NCI-H345 (cell line): ENCODE measurements around the gene APEH.
"Not testable (repeated sequence)": the region's sequence is repeated elsewhere in the genome, so short reads cannot be mapped to it uniquely, and the experiment has no call there.

Experiments
- DNase-seq: peaks from one replicate; lab custom pipeline; 2025; lab: John Stamatoyannopoulos, UW

The APEH gene

DNA sequence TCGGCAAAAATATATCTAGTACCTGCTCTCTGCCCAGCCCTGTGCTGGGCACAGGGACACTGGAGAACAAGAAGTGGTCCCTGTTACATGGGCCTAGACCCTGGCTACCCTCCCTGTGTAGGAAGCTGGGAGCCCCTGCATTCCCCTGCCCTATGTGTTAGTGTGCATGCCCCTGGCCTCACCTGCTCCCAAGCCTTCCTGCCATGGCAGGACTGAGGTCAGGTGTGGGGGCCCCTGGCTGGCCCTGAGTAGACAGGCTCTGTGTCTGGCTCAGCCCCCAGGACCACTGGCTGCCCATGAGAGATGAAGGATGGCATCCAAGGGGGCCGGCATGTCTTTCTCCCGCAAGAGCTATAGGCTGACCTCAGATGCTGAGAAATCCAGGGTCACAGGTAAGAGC is 16.7 kb downstream of the APEH start:
- not testable (repeated sequence) for DNase-seq

DNA sequence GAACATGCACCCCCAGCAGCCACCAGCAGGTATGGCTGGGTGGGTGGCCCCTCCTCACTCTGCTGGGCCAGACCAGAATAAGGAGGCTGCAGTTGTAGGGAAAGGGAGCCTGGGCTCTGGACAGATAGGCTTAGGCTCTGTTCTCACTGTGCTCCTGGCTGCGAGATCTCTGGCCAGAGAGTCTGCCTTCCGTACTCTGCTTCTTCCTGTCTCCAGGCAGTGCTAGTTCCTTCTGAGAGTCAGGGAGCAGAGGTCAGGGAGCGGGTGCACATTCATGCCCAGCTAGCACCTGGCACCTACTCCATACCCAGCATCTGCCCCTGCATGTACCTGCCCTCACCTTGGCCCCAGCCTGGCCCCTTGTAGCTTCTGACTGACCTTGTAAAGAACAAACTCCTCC is 17.3 kb downstream of the APEH start:
- not testable (repeated sequence) for DNase-seq

DNA sequence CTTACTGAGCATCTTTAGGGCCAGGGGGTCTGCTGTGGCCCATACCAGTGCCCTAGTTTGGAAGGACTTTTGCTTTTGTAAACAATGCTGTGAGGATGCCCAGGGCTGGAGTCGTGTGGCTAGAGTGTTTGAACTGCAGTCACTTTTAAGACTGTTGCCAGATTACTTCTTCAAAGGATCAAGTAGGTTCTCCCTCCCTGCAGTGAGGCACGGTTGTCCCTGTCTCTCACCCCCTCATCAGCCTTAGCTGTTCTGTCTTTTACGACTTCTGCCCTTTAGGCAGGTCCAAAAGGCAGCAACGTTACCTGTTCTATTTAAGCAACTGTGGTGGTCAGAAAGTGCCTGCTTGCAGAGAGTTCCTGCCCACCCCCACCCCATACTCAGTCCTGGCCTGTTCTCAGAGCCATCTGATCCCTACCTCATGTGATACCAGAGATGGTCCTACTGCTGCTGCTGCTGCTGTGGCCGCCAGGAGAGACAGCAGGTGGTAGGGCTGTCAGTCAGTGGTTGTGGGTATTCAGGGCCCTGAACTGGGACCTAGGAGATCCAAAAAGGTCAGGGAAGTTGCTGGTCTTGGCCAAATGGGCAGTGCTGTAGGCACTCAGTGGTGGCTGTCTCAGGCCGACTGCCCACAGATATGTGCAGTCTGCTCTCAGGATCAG is 20.4 kb downstream of the APEH start:
- not testable (repeated sequence) for DNase-seq

DNA sequence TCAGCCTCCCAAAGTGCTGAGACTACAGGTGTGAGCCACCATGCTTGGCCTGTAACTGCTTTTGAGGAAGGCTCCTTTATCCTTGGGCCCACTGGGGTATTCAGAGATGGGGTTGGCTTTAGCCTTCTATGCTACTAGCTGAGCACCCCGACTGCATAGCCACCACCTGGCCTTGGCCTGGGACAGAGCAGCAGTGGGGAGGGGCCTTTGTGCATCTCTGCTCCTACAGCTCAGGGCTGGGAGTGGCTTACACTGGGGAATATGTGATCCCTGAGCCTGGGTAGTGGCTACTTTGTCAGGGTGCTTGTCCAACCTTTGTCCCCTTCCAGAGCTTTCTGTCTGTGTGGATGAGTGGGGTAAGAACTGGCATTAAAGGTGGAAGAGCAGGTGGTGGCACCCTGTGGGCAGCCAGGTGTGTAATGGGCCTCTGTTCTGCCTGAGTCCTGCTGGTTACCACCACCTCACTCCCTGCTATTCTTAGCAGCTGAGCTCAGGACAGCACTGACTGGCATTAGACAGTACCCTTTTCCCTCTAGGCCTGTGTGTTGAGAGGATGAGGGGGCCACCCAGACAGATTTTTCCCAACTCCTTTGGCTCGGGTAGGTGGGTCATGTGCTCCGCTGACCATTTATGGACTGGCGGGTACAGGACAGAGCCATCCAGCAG is 21.3 kb downstream of the APEH start:
- not testable (repeated sequence) for DNase-seq

DNA sequence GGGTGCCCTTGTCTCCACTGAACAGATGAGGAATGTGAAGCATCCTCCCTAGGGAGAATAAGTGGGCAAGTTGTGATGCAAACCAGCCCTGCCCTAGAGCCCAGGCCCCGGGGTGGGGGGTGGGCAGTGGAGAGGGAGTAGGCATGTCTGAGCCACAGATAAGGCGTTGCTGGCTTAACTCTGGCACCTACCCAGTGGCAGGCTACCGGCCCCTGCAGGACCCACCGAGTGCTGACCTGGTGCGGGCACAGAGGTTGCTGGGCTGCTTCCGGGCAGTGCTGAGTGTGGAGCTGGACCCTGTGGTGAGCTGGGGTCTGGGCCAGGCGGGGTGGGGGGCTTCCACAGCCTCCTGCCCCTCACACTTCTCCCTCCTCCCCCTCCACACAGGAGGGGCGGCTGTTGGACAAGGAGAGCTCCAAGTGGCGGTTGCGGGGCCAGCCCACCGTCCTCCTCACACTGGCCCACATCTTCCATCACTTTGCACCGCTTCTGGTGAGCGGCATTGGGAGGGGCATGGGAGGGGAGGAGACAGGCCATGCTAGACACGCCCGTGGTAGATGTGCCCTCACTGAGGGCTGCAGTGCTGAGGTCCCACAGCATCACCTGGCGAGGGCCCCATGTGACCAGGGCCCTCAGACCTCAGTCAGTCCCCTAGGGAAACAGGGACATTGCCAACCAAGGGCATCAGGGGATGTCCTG is 25.3 kb downstream of the APEH start:
- DNase-seq: no peak

DNA sequence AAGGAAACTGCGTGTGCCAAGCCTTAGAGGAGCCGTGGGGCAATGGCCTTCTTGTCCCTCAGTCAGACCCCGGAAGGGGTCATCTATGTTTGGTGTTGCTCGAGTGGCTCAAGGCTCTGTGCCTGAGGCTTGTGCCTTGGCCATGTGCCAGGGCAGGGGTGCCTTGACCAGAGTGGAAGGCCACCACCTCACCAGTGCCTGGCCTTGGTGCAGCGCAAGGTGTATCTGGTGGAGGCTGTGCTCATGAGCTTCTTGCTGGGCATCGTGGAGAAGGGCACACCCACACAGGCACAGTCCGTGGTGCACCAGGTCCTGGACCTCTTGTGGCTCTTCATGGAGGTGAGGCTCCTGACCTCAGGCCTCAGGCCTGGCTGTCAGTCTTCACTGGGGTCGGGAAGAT is 25.9 kb downstream of the APEH start:
- DNase-seq: no peak

DNA sequence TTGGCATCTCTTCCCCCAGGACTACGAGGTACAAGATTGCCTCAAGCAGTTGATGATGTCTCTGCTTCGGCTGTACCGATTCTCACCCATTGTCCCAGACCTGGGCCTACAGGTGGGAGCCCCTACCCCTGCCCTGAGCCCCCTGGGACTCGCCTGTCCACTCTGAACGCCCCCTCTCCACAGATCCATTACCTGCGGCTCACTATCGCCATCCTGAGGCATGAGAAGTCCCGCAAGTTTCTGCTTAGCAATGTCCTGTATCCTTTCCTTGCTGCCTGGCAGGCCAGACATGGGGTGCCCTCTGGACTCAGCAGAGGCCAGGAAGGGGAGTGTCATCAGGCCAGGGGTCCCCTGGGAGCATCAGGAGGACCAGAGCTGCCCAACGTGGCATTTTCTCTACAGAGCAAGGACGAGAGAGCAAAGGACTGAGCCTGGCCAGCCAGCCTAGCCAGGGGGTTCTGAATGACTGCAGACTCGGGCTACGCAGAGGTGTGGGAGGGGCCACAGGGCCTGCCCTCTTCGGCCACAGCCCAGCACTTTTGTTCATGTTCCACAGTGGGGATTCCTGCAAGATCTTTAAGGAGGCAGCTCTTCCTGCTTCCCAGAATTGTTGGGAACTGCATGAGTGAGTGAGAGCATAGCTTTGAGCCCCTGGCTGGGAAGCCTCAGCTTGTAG is 26.4 kb downstream of the APEH start:
- no peak for DNase-seq

DNA sequence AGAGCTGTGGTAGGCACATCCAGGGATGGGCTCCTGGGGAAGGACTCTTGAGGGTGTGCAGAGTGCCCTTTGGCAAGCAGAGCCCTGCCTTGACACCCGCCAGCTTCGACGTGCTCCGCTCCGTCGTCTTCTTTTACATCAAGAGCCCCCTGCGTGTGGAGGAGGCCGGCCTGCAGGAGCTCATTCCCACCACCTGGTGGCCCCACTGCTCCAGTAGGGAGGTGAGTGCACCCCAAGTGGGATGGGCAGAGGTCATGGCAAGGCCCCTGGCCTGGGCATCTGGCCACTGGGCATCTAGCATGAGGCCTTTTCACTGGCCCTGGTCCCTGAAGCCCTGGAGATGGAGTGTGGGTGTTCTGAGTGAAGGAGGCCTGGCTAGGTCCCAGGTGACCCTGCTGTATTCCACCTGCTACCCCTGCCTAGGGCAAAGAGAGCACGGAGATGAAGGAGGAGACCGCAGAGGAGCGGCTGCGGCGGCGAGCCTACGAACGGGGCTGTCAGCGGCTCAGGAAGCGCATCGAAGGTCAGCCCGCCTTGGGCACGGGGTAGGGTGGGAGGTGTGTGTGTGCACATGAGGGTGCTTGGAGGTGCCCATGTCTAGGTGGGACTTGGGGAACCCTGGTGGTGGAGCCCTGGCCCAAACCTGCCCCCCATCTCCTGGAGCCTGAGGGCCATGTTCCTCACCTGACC is 27.4 kb downstream of the APEH start:
- no peak for DNase-seq

DNA sequence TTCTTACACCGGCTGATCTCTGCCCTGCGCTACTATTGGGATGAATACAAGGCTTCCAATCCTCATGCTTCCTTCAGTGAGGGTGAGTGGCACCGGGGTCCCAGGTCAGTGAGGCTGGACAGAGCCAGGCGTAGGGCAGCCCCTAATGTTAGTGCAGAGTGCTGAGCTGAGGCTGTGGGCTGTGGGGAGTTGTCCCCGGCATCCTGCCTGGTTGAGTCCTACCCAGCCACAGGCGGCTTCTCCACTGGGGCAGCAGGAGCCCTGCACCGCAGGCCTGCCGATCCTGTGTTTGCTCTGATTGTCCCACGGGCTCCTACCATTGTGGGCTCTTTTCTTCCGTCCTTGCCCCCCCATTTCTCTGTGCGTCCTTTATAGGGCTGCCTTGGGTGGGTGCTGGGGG is 28.5 kb downstream of the APEH start:
- no peak for DNase-seq

DNA sequence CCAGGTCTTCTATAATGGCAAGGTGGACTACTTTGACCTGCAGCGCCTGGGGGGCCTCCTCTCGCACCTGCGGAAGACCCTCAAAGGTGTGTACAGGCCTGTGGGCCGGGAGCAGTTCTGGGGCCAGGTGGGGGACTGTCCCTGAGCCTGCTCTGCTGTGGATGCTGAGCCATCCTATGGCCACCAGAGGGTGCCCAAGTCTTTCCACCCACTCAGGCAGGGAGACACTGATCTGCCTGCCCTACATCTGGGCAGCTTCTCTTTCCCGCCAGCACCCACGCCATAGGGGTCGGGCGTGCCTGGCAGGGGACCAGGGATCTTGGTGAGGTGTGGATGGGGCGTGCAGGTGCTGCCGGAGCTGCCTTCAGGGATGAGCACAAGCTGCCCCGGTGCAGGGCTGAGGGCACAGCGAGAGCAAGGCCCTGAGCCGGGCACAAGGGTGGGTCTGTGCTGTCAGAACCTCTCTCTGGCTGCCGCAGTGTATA is 29.3 kb downstream of the APEH start:
- DNase-seq: peak; percentile 19

DNA sequence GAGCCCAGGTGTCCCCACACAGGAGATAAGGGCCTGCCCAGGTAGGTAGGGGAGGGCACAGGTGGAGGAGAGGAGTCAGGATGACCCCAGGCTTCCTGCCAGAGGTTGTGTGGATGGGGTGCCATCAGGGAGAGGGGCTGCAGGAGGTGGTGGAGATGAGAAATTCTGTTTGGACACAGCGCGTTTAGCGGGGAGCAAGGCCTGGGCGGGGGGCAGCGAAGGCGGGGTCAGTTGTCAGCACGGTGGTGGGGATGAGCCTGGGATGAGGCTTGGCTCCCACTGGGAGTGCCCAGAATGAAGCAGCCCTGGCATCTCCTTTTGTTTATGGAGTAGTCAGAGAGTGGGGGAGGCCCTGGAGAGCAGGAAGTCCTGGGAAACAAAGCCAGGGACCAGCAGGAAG is 29.8 kb downstream of the APEH start:
- DNase-seq: no peak

DNA sequence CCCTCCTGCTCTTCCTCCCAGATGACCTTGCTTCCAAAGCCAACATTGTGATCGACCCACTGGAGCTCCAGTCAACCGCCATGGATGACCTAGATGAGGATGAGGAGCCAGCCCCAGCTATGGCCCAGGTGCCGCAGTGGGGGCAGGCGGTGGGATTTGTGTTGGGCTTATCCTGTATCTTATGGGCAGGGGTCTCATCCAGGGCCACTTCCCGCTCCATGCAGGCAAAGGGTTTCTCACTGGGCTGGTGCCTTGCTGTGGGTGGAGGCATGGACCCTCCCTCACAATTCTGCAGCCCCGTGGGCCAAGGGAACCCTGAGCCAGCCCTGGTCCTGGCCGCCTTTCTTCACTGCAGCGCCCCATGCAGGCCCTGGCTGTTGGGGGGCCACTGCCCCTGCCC is 30.5 kb downstream of the APEH start:
- no peak for DNase-seq

DNA sequence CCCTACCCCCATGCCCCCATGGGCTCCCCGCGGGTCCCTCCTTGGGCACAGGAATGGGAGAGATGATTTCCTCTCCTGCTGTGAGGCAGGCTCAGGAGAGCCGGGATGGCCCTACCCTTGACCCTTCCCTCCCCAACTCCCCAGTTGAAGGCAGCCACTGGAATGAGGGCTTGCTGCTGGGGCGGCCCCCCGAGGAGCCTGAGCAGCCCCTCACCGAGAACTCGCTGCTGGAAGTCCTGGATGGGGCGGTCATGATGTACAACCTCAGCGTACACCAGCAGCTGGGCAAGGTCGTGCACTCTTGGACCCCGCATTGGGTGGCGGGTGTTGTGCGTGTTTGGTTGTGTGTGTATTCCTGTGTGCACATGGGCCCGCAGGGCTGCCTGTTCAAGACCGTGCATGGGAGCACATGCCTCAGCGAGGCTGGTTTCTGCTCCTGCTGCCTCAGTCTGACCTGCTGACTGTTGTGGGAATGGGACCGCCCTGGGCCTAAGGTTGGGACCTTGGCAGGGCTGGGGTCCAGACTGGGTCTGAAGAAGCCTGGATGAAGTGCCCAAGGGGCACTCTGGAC is 31.3 kb downstream of the APEH start:
- DNase-seq: no peak

DNA sequence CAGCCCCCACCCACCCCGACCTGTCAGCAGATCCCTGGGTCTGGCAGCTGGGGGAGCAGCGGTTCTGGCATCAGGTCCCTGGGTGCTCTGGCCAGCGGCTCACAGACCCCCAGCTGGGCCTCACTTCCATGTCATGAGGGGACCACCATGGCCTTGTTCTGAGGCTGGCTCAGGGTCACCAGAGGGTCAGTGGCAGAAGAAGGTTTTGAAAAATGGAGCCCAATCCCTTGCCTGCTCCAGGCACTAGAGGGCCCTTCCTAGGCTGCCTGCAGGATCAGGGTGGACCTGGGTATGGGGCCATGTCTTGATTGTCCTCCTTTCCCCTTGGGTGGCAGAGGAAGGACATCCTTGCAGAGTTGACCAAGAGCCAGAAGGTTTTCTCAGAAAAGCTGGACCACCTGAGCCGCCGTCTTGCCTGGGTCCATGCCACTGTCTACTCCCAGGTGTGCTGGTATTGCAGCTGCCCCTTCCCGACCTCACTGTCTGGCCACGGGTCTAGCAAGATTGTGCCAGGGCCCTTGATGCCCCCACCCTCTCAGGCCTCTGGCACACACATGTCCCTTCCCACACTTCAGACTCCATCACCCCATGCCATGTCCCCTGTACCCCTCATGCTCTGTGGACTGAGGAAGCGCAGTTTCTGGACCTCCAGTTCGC is 32.4 kb downstream of the APEH start:
- no peak for DNase-seq

DNA sequence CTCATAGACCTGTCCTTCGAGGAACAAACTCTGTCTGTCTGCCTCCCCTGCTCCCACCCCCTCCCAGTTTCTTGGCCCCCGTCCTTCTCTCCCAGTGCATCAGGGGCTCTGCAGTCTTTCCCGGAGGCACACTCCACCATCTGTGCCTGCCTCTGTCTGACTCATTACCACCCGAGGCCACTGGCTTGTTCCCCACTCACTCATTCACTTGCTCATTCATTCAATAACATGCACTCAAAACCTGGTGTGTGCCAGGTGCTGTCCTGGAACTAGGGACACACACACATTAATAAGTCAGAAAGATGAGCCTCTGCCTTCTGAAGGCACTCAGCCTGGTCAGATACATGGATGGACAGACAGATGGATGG is 32.9 kb downstream of the APEH start:
- no peak for DNase-seq

DNA sequence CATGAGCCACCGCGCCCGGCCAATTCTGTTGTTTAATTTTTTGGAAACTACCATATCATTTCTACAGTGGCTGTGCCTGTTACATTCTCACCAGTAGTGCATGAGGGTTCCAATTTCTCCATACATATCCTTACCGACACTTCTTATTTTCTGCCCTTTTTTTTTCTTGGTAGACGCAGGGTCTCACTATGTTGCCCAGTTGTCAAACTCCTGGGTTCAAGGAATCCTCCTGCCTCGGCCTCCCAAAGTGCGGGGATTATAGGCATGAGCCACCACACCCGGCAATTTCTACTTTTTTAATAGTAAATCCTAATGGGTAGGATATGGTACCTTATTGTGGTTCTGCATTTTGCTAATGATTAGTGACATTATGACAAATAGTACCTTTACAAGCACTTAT is 35.7 kb downstream of the APEH start:
- DNase-seq: no peak

DNA sequence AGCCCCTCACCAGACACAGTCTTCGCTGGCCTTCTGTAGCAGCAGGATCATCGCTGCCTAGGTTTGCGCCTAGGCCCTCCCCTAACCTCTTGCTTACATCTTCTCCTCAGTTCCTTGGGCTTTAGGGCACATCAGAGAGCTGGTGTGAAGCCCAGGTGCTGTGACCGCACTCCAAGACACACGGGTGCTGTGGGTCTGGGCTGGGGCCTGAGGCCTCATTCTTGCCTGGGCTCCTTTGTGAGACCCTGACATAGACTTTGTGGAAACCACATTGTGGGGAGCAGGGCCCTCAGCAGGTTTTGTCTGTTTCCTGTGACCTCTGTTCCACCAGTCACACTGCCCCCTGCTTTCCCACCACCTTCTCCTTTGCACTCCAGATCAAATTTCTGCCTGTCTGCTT is 37.3 kb downstream of the APEH start:
- no peak for DNase-seq

DNA sequence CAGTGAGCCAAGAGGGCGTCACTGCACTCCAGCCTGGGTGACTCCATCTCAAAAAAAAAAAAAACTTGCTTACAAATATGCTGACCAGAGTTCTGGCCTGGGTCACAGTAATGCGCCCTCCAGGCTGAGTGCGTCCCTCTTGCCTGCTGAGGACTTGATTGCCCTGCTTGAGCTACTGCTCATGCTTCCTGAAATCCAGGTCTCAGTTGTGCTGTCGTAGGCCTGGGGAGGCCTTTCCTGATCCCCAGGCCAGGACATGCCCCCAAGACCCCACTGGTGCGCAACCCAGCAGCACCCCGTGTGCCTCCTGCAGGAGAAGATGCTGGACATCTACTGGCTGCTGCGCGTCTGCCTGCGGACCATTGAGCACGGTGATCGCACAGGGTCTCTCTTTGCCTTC is 38.0 kb downstream of the APEH start:
- DNase-seq: no peak

DNA sequence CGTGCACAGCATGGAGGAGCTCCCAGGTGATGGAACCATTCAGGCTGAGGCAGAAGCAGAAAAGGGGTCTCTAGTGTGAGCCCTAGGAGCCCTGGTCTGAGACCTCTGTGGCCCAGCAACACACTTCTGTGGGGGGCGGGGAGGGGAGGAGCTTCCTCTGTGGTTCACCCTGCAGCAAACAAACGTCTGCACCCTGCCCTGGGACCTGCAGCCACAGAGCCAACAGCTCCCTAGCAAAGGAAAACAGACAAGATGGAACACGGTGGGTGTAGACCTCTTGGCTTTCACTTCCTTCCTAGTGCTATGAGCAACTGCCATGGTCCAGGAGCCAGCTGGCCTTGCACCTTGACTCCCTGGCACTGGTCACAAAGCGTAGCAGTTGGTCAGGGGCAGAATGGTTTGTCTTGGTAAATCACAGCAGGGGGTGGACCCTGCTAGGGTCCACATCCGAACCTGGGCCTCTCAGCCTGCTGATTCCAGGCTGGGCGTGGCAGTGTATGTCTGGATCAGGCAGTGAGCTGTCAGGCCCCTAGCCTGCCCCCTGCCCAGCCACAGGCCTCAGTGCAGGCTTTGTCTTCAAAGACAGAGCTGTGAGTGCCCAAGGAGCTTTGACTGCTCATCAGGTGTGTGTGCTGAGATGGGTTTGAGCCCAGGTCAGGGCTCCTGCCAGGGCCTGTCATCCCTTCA is 38.6 kb downstream of the APEH start:
- no peak for DNase-seq

DNA sequence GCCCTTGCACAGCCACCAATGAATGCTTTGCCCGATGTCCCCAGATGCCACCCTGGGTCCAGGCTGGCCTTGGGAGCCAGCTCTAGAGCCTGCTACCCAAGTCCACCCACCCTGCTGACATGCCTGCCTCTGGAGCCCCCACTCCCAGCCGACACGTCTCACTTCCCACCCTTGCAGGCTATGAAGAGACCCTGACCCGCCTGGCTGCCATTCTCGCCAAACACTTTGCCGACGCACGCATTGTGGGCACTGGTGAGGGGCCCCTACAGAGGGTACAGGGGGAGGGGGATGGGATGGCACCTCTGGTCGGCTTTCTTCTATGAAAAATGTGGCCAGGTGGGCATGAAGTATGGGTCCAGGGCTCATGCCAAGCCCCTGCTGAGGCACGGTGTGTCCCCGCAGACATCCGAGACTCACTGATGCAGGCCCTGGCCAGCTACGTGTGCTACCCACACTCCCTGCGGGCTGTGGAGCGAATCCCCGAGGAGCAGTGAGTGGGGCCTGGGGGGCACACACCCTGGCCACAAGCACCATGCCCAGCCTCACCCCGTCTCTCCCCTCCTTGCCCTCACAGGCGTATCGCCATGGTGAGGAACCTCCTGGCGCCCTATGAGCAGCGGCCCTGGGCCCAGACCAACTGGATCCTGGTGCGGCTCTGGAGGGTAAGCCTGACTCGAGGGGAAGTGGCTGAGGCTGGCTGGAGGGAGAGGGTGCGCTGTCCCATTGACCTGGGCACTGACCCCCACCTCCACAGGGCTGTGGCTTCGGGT is 39.4 kb downstream of the APEH start:
- no peak for DNase-seq
